Astrocyte (in vitro differentiated cells and primary cell): ENCODE results near the gene TNRC6C. TPM values are rescaled to one million over a fixed set of nuclear protein-coding genes. Genes with fewer than 3 reads are reported as not detected.

Experiments
- DNase-seq: peaks from one replicate; pipeline ENCODE4 v3.0.0-alpha.2; 2010; ENCODE audit warnings: low read depth
- FAIRE-seq: peaks from 2 replicates; lab custom pipeline; 2011; peaks lifted over from hg19 to GRCh38; lab: Jason Lieb, UNC
- H2AFZ ChIP-seq: 2 replicates; pipeline ENCODE4 v1.6.0; 2012; ENCODE audit warnings: low read depth, low read length, inconsistent platforms
- H3K27ac ChIP-seq: 2 replicates; pipeline ENCODE4 v1.5.1; 2011; ENCODE audit warnings: low read depth, low read length, inconsistent platforms
- H3K27me3 ChIP-seq: 2 replicates; pipeline ENCODE4 v1.6.0; 2011; ENCODE audit warnings: low read length, inconsistent platforms; ENCODE audit not compliant: insufficient read depth
- H3K36me3 ChIP-seq: 2 replicates; pipeline ENCODE4 v1.5.1; 2011; ENCODE audit warnings: low read length, inconsistent platforms; ENCODE audit not compliant: insufficient read depth
- H3K4me1 ChIP-seq: 2 replicates; pipeline ENCODE4 v1.5.1; 2011; ENCODE audit warnings: low read length, inconsistent platforms; ENCODE audit not compliant: insufficient read depth
- H3K4me2 ChIP-seq: 2 replicates; pipeline ENCODE4 v1.6.0; 2012; ENCODE audit warnings: low read length, inconsistent platforms
- H3K4me3 ChIP-seq: 2 replicates; pipeline ENCODE4 v1.5.1; 2011; ENCODE audit warnings: low read depth, mild to moderate bottlenecking, low read length, inconsistent platforms; ENCODE audit not compliant: insufficient read depth
- H3K79me2 ChIP-seq: 2 replicates; pipeline ENCODE4 v1.6.0; 2012; ENCODE audit warnings: mild to moderate bottlenecking, low read length, inconsistent platforms; ENCODE audit not compliant: insufficient read depth
- H3K9ac ChIP-seq: 2 replicates; pipeline ENCODE4 v1.6.0; 2012; ENCODE audit warnings: mild to moderate bottlenecking, low read length, inconsistent platforms
- H3K9me3 ChIP-seq: 2 replicates; pipeline ENCODE4 v1.5.1; 2012; ENCODE audit warnings: low read depth, mild to moderate bottlenecking, low read length, inconsistent platforms; ENCODE audit not compliant: insufficient read depth
- H4K20me1 ChIP-seq: 2 replicates; pipeline ENCODE4 v1.6.0; 2012; ENCODE audit warnings: low read length, inconsistent platforms; ENCODE audit not compliant: insufficient read depth
- H3K27ac Mint-ChIP-seq: one replicate; pipeline ENCODE4 v1.8.0; 2021; ENCODE audit warnings: mild to moderate bottlenecking, mixed read lengths; ENCODE audit not compliant: unreplicated experiment
- H3K27me3 Mint-ChIP-seq: one replicate; pipeline ENCODE4 v1.8.0; 2021; ENCODE audit warnings: low read depth, mixed read lengths; ENCODE audit not compliant: unreplicated experiment
- H3K36me3 Mint-ChIP-seq: one replicate; pipeline ENCODE4 v1.8.0; 2021; ENCODE audit warnings: low read depth, mixed read lengths; ENCODE audit not compliant: unreplicated experiment
- H3K4me1 Mint-ChIP-seq: one replicate; pipeline ENCODE4 v1.8.0; 2021; ENCODE audit warnings: low read depth, mixed read lengths; ENCODE audit not compliant: unreplicated experiment
- H3K4me3 Mint-ChIP-seq: one replicate; pipeline ENCODE4 v1.8.0; 2021; ENCODE audit warnings: mild to moderate bottlenecking, moderate library complexity, mixed read lengths; ENCODE audit not compliant: unreplicated experiment
- H3K9me3 Mint-ChIP-seq: one replicate; pipeline ENCODE4 v1.8.0; 2021; ENCODE audit warnings: mild to moderate bottlenecking, mixed read lengths; ENCODE audit not compliant: unreplicated experiment
- CTCF ChIP-seq: IDR thresholded peaks from 2 replicates; pipeline ENCODE4 v1.5.1; 2011; ENCODE audit warnings: low read depth, mild to moderate bottlenecking, inconsistent platforms, low read length, moderate library complexity; ENCODE audit not compliant: insufficient read depth
- EZH2 ChIP-seq: IDR thresholded peaks from 2 replicates; pipeline ENCODE4 v1.6.1; 2012; ENCODE audit warnings: mild to moderate bottlenecking, low read length, inconsistent platforms; ENCODE audit not compliant: insufficient read depth
- total RNA-seq: library from RNA; stranded (reverse); gene quantifications from 2 replicates; pipeline ENCODE4 v1.2.1, GENCODE V29; 2021

Gene TNRC6C
- total RNA-seq, 1 donor from 2014 or later: 7.3 TPM

GRCh38 chr17:78120537-78120936 is 162.0 kb downstream of the TNRC6C start:
- no peaks in the 10 kb centered on the region for H3K79me2 ChIP-seq
- no peak overlapping the region for H2AFZ ChIP-seq
- no peaks in the 10 kb centered on the region for H3K27me3 ChIP-seq
- Mint-ChIP-seq H3K27me3 (peaks cover 2% of the 10 kb centered on the region), H3K4me1 (no peaks in the 10 kb centered on the region), H3K36me3 (peaks cover 4% of the 10 kb centered on the region), H3K27ac (no peak overlapping the region), H3K4me3 (no peak overlapping the region), H3K9me3 (no peaks in the 10 kb centered on the region)
- no peaks in the 10 kb centered on the region for H4K20me1 ChIP-seq
- no peak for TF ChIP-seq EZH2
- no peak for TF ChIP-seq CTCF
- no peaks in the 10 kb centered on the region for H3K9me3 ChIP-seq
- no peak overlapping the region for H3K4me3 ChIP-seq
- no peaks in the 10 kb centered on the region for H3K4me1 ChIP-seq
- no peak overlapping the region for H3K9ac ChIP-seq
- no peak overlapping the region for H3K27ac ChIP-seq
- no peaks in the 10 kb centered on the region for H3K36me3 ChIP-seq
- FAIRE-seq: no peak
- no peak for DNase-seq
- H3K4me2 ChIP-seq: no peak overlapping the region

GRCh38 chr17:78120971-78121800 is 162.7 kb downstream of the TNRC6C start:
- Mint-ChIP-seq H3K9me3 (no peaks in the 10 kb centered on the region), H3K4me3 (no peak overlapping the region), H3K36me3 (peaks cover 4% of the 10 kb centered on the region), H3K27me3 (peaks cover 2% of the 10 kb centered on the region), H3K4me1 (no peaks in the 10 kb centered on the region), H3K27ac (no peak overlapping the region)
- Histone ChIP-seq H3K9ac (no peak overlapping the region), H3K79me2 (no peaks in the 10 kb centered on the region), H4K20me1 (no peaks in the 10 kb centered on the region), H3K27ac (no peak overlapping the region), H3K27me3 (no peaks in the 10 kb centered on the region), H3K9me3 (no peaks in the 10 kb centered on the region), H2AFZ (no peak overlapping the region), H3K4me3 (no peak overlapping the region), H3K36me3 (no peaks in the 10 kb centered on the region), H3K4me1 (no peaks in the 10 kb centered on the region), H3K4me2 (no peak overlapping the region)
- TF ChIP-seq EZH2 (no peak), CTCF (no peak)
- FAIRE-seq: no peak
- DNase-seq: no peak

- H3K4me2 ChIP-seq: no peak overlapping the region
- no peaks in the 10 kb centered on the region for H4K20me1 ChIP-seq
- no peaks in the 10 kb centered on the region for H3K79me2 ChIP-seq
- FAIRE-seq (no peak), DNase-seq (no peak)
- H3K4me3 ChIP-seq: no peak overlapping the region
- Mint-ChIP-seq H3K27me3 (peaks cover 2% of the 10 kb centered on the region), H3K27ac (no peak overlapping the region), H3K9me3 (no peaks in the 10 kb centered on the region), H3K36me3 (peaks cover 4% of the 10 kb centered on the region), H3K4me3 (no peak overlapping the region), H3K4me1 (no peaks in the 10 kb centered on the region)
- no peak overlapping the region for H3K9ac ChIP-seq
- H3K9me3 ChIP-seq: no peaks in the 10 kb centered on the region
- no peaks in the 10 kb centered on the region for H3K4me1 ChIP-seq
- no peak for TF ChIP-seq CTCF
- TF ChIP-seq EZH2: no peak
- H3K27me3 ChIP-seq: no peaks in the 10 kb centered on the region
- H3K27ac ChIP-seq: no peak overlapping the region
- H2AFZ ChIP-seq: no peak overlapping the region
- H3K36me3 ChIP-seq: no peaks in the 10 kb centered on the region
Measured at GRCh38 chr17:78121801-78122215, 163.3 kb downstream of the TNRC6C start.
